K562 (cell line): ENCODE measurements around the gene PEX5L. TPM values are rescaled to one million over a fixed set of nuclear protein-coding genes. Genes with fewer than 3 reads are reported as not detected.

Source experiments
- ARID4B ChIP-seq: sonication (generic); formaldehyde crosslinking; IDR thresholded peaks from 2 replicates; pipeline ENCODE4 v1.8.0; 2022; ENCODE audit warnings: mild to moderate bottlenecking, missing genetic modification reagents
- MAZ ChIP-seq, 2 experiments: fragments of 450-650 bp in 1 of 2; sonication (generic) in 1 of 2; formaldehyde crosslinking; IDR thresholded peaks in 1 of 2; conservative IDR thresholded peaks in 1 of 2; 2 replicates each; pipeline versions ENCODE4 v1.4.0 to v1.5.0; 2020; ENCODE audit warnings: mild to moderate bottlenecking in 1 of 2, missing genetic modification reagents in 1 of 2
- PATZ1 ChIP-seq: fragments of 250-450 bp; sonication (Bioruptor Pico); IDR thresholded peaks from 2 replicates; pipeline ENCODE4 v1.5.0; 2020; ENCODE audit warnings: mild to moderate bottlenecking, borderline replicate concordance
- RAD51 ChIP-seq: fragments of 450-650 bp; IDR thresholded peaks from 2 replicates; pipeline ENCODE4 v1.7.1; 2016; ENCODE audit warnings: low read depth, mild to moderate bottlenecking, borderline replicate concordance
- TFE3 ChIP-seq: fragments of 450-650 bp; formaldehyde crosslinking; IDR thresholded peaks from 2 replicates; pipeline ENCODE4 v1.4.0; 2020; ENCODE audit warnings: mild to moderate bottlenecking, mixed read lengths
- TSHZ1 ChIP-seq: fragments of 250-450 bp; sonication (Bioruptor Pico); IDR thresholded peaks from 2 replicates; pipeline ENCODE4 v1.4.0; 2020; ENCODE audit warnings: mild to moderate bottlenecking, moderate library complexity
- ZNF830 ChIP-seq: fragments of 250-450 bp; sonication (Bioruptor Pico); IDR thresholded peaks from 2 replicates; pipeline ENCODE4 v1.5.0; 2021; ENCODE audit warnings: mild to moderate bottlenecking
- polyA plus RNA-seq, 8 experiments: library from polyadenylated mRNA; depleted of rRNA in 4 of 8; stranded (reverse) in 5 of 8; unstranded in 3 of 8; fragments of >200 nt; fragmentation: Nextera tagmentation in 2 of 8; fragmentation: Illumina TruSeq in 1 of 8; extraction: Ambion mirVana in 2 of 8; extraction: Trizol in 1 of 8; gene quantifications; 2 replicates each; pipeline versions ENCODE4 v1.2.1 to v1.2.3, GENCODE V29; 2011 to 2014; ENCODE audit warnings: inconsistent platforms in 1 of 8, missing spikeins in 1 of 8
- total RNA-seq, 7 experiments: library from RNA; depleted of rRNA in 6 of 7; stranded (reverse); fragments of >200 nt in 6 of 7; fragmentation: Illumina TruSeq in 2 of 7; extraction: Trizol in 2 of 7; gene quantifications; 2 replicates each; pipeline versions ENCODE4 v1.2.1 to v1.2.3, GENCODE V29; 2011 to 2021; ENCODE audit warnings: low replicate concordance in 1 of 7

Gene PEX5L
- total and polyA plus RNA-seq, 9 of the 15 experiments (the other 6 are each of a cell fraction or from before 2014, with no cell fraction given) = not detected

- TF ChIP-seq ARID4B (CRISPR knock-in tag) (no peak), TSHZ1 (CRISPR knock-in tag) (no peak), ZNF830 (CRISPR knock-in tag) (no peak), TFE3 (CRISPR knock-in tag) (peak; percentile 85), RAD51 (0 out of 2 replicates have a peak, but pooled peaks have one; percentile 49), MAZ (CRISPR knock-in tag; conservative IDR thresholded peaks at IDR 0.05 in 1 of 2, IDR thresholded peaks at IDR 0.05 in 1 of 2) (no peak), PATZ1 (CRISPR knock-in tag) (no peak)
Observed at GRCh38 chr3:179825527-179826246, 211.1 kb downstream of the PEX5L start (continued).
